HG03097 (cell line): ENCODE data around the gene AFF3.

Experiments
- ATAC-seq: cut with Tn5 transposase; IDR thresholded peaks from one replicate; pipeline ENCODE4 v1.9.1; 2021; ENCODE audit not compliant: unreplicated experiment, low FRiP score

Gene AFF3

GRCh38 chr2:99660616-99661406 lies 481.6 kb downstream of the AFF3 start:
- ATAC-seq: no peak

GRCh38 chr2:99659874-99660273 lies 482.5 kb downstream of the AFF3 start:
- ATAC-seq: no peak

- ATAC-seq: no peak
These were observed 484.6 kb downstream of the AFF3 start for GRCh38 chr2:99657691-99658258.

DNA sequence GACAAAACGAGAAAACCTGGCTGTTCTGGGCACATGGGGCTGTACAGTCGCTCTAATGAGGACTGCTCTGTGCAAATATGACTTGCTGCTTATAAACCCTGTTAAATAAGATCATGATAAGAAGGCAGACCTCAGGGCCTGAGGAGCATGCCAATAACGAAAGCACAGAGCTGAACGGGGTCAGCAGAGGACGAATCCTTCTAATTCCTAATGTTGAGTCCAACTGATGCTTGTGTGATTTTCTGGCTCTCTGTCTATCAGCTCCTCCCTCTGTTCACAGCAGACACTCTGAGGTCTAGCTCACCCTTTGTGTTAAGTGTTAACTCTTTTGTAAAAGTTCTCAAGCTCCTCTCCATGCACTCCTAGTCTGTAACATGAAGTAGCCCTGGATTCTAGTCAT lies 485.4 kb downstream of the AFF3 start:
- ATAC-seq: no peak

GRCh38 chr2:99653433-99653832 lies 489.0 kb downstream of the AFF3 start:
- ATAC-seq: no peak

GRCh38 chr2:99652862-99653261 lies 489.5 kb downstream of the AFF3 start:
- no peak for ATAC-seq

GRCh38 chr2:99651930-99652670 lies 490.3 kb downstream of the AFF3 start:
- no peak for ATAC-seq

DNA sequence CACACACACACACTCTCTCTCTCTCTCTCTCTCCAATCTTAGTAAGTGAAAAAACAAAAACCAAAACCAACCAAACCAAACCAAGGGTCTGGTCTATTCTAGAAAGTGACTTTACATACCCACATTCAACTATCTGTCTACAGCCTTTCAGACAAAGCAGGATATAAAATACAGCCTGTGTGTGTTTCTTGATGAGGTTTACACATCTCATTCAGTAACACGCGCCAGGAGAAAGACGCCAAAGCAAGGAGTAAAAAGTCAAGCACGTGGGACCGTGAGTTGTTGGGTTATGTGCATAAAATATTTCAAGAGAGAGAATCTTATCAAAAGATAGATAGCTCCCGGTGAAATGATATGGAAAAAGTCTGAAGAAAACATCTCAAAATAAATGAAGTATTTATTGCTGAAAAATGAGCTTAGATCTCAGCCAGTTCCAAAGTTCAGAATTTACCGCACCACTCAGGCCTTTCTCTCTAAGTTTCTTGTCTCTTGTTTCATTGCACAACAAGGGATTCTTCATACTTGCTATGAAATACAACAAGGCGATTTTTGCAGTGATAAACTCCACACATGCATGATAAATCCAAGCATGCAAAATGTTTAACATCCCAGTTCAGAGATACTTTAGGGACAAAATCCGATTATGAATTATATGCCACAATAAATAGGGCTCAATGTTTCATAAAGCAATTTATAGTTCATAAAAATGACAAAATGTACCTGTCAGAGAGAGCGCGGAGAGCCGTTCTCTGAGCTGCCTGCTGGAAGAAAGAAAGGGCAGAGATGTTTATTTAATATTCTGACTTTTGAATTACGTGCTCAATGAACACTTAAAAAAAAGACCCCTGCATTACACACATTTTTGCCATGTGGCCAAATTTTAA lies 493.2 kb downstream of the AFF3 start:
- no peak for ATAC-seq

DNA sequence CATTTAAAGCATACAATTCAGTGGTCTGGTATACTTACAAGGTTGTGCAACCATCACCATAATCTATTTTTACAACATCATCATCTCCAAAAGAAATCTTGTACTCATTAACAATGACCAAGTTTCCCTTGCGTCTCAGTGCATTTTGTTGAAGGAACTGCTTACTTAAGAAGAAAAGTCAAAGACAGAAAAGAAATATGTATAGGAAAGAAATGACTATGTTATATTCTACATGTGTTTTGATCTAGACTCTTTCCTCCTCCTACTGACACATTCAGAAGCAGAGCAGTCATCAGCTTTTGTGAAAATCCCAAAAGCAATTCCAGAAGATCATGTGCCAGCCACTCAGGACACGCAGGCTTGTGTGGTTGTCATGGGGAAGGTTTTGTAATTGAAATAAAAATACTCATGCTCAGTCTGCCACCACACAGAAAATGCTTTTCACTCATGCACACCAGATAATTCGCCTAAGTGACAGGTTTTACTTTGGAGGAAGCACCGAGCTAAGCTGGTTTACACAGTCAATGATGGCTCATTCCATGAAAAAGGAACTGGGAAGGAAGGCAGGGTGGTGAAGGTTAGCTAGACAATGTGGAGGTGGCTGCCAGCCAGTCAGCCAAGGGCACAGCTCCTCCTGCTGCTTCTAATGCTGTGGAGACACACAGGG lies 494.1 kb downstream of the AFF3 start:
- no peak for ATAC-seq

- ATAC-seq: no peak
These were observed 496.4 kb downstream of the AFF3 start for GRCh38 chr2:99645960-99646359.

DNA sequence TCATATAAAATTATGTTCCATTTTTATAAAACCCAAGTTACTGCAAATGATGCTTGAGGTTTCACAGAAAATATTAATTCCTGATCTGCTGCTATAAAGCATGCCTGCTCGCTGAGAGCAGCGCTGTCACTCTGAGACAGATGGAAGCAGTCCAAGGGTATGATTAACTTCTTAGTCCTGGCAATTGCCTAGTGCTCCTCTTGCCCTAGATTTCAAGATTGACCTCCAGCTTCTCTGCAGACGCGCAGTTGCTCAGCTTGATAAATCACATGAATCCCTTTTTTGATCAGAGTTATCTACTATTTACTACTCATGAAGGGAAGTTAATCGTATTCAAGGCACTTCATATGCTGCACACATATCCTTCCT lies 498.0 kb downstream of the AFF3 start:
- ATAC-seq: no peak

DNA sequence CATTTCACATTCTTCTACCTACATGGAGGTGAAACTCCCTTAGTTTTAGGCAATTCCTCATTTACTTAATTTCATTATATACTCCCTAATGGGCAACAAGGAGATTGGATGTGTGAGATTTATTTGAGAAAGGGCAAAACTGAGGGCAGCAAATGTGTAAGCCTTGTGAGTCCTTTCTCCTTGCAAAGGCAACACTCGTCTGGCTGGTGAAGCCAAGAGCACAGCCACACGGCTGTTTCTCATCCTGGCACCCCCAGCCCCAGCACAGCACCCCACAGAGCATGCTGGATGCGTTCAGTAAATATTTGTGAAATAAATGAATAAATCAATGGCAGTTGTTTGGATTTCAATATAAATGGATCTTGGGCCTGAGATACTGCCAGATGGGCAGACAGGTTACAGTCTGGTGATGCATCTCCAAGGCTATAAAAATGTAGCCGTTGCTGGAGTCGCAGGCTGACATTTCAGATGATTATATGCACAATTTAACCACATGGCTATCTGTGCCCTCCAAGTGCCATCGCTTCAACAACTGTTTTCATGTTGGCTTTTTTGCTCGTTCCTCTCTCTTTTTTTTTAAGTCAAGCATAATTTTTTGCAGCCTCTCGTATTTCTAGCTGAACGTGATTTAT lies 498.5 kb downstream of the AFF3 start:
- no peak for ATAC-seq

DNA sequence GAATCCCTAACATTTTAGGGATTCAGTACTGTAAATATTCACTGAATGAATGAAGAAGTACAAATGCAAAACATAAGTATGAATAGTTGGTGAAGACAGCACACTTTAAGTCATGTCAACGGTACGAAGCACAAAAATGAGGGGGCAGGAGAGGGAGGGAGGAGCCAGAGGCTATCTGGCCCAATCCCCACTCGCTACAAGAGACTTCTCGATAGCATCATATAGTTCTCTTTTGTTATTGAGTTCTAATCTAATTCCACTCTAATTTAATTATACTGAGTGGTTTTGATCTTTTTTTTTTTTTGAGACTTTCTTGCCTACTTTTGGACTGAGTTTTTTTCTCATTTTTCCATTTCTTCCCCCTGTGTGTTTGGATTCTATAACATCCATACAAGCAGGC lies 500.4 kb downstream of the AFF3 start:
- no peak for ATAC-seq

GRCh38 chr2:99640635-99641151 lies 501.7 kb downstream of the AFF3 start:
- ATAC-seq: no peak

DNA sequence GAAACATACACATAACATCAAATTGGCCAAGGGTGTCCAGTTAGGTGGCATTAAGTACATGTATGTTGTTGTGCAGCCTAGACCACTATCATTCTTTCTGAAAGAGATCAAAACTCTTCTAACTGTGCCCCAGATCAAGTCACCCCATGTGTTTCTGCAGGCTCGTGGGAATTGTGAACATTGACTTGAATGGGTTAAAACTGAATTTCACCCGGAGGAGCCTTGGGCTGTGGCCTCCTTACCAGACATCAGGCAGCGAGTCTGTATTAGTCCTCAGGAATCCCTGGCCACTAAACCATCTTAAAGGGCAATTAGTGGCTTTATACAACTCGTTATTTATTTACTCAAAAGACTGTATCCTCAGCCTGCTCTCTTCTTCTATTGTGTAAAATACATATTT lies 503.6 kb downstream of the AFF3 start:
- ATAC-seq: no peak

DNA sequence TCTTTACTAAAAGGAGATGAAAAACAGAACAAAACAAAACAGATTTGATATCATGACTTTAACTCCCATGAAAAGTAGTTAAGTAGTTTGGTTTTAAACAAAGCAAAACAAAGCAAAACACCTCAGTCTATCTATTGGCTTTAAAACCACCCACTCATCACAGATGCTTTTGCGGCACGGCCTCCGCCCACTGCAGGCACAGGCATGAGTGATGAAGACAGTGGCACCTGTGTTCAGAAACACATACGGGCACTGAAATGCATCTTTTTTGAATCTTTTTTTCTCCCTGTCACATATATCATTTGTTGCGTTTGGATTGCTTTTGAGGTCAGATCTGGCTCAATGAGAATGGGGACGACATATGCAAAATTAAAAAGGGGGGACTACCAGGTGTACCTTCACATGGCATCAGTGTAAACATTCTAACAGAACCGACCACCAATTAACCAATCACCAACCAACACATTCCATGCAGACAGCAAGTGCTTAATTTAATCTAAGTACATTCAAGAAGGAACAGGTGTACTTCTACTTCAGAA lies 505.2 kb downstream of the AFF3 start:
- ATAC-seq: no peak

DNA sequence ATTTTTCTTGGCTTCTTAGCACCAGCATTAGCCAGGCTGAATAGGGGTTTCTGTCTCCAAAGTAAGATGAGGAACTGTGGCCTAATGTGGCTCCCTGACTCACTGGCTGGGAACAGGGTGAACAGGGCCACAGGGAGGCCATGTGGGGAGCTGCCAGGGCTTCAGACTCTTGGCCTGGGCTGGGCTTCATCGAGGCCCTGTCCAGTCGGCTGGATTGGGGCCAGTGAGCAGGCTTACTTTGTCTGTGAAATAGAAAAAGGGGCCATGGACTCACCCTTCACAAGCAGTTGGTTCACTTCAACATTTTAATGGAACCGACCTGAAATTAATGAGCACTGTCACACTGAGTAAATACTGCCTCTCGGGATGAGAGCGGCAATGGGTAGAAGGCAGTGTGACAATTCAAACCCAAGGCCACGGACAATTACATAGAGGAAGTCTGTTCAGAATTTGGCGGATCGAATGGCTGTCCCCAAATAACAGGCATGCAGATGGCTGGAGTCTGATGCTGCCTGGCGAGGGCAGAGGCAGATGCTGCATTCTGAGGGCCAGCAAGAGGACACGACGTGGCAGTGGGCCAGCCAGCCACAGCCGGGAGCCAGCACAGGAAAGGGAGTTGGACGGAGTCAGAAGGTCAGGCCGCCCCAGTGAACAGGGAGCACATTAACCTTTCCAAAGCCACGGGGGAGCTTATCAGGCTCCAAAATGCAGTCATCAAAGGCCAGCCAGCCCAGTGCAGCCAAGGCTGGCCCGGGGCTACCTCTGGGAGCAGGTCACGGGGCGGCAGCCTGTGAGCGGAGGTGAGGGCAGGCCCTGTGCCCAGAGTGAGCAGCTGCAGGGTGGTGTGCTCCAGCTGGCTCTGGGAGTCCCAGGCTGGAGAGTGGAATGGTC lies 506.0 kb downstream of the AFF3 start:
- no peak for ATAC-seq

DNA sequence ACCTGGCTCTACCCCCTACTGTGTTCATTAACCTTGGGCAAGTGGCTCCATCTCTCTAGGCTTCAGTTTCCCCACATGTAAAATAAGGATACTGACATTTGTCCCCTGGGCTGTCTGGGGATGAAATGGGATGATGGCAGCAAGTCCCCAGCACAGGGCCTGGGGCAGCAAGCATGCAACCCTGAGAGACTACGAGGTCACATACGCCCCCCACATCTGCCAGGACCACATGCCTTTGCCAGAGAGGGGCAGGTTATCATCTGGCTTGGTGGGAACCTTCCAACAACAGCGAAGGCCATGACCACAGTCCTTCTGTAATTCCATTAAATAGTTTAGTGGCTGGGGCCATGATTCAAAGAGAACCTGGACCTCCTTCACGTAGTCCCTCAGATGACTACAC lies 506.7 kb downstream of the AFF3 start:
- no peak for ATAC-seq
